ENCODE measurements around the gene ANGPT4.

DNA sequence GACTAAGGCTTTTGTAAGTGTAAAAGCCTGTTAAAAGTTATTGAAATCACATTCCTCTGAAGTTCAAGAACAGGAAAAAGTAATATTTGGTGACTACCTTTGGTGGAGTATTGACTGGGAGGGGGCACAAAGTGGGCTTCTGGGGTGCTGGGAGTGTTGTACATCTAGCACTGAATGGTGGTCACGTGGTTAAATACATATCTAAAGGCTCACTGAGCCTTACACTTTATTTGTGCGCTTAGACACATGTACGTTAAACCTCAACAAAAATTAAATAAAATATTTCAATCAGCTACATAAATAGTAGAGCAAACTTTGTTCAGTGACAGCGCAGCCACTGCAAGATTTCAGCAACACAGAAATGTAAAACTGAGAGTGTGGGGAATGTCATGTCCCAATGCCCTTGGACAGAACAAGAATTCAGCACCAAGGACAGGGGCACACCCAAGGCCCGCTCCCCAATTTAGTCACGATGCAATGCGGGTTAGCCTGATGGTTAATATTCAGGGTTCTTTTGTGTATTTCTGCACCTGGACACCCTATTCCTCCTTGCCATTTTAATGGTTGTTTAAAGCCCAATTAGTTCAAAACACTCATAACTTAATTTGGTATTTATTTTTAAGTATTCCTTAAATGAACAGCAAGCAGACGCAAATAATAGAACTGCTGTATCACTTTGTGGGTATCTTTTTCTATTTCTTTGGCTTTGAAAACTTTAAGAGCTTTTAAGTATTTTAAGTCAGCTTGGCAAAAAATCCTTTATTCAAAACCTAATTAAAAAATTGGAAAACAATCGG lies 37.4 kb downstream of the ANGPT4 start:
- TF ChIP-seq, protein P1, sequence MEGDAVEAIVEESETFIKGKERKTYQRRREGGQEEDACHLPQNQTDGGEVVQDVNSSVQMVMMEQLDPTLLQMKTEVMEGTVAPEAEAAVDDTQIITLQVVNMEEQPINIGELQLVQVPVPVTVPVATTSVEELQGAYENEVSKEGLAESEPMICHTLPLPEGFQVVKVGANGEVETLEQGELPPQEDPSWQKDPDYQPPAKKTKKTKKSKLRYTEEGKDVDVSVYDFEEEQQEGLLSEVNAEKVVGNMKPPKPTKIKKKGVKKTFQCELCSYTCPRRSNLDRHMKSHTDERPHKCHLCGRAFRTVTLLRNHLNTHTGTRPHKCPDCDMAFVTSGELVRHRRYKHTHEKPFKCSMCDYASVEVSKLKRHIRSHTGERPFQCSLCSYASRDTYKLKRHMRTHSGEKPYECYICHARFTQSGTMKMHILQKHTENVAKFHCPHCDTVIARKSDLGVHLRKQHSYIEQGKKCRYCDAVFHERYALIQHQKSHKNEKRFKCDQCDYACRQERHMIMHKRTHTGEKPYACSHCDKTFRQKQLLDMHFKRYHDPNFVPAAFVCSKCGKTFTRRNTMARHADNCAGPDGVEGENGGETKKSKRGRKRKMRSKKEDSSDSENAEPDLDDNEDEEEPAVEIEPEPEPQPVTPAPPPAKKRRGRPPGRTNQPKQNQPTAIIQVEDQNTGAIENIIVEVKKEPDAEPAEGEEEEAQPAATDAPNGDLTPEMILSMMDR (IDR thresholded peaks at IDR 0.05; ENCODE audit: low read depth, low read length) = no peak
- no peak for TF ChIP-seq POLR2A (IDR thresholded peaks at IDR 0.05; ENCODE audit: extremely low read depth, insufficient read length)
- TF ChIP-seq, protein P2, sequence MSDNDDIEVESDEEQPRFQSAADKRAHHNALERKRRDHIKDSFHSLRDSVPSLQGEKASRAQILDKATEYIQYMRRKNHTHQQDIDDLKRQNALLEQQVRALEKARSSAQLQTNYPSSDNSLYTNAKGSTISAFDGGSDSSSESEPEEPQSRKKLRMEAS (IDR thresholded peaks at IDR 0.05; ENCODE audit: low read depth, low read length) = peak; percentile 36; the same call in 1 of the 2 replicates
- peak; percentile 45; the same call in 1 of the 2 replicates for TF ChIP-seq MYC (IDR thresholded peaks at IDR 0.05; ENCODE audit: low read depth, low read length)
